Hepatocyte (in vitro differentiated cells): Measurements from ENCODE around the gene IFNL4.

Experiments used
- EZH2 ChIP-seq: fragments of 200-600 bp; sonication (generic); IDR thresholded peaks from 2 replicates; pipeline ENCODE4 v1.6.1; 2016; ENCODE audit warnings: antibody characterized with exemption, mild to moderate bottlenecking, borderline replicate concordance
- TF ChIP-seq, protein P1 (sequence below): fragments of 200-600 bp; sonication (generic); IDR thresholded peaks from 2 replicates; pipeline ENCODE4 v1.5.1; 2016; ENCODE audit warnings: antibody characterized with exemption, mild to moderate bottlenecking; ENCODE audit not compliant: poor library complexity

DNA sequence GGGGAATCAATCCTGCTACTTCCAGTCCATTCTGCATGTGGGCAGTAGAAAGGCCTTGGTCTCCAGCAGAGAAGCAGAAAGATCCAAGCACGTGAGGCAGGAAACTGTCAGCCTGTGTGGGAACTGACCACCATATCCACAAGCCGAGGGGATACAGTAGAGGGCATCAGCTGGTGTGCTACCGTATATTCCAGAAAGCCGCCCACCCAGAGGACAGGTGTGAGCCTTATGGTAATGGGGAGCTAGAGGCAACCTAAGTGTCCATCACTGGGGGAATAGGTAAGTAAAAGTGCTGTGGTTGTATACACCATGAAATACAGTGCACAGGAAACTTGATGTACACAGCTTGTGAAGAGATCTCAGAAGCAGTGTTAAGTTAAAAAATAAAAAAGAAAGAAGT lies 44.7 kb upstream of the IFNL4 start:
- TF ChIP-seq, protein P1, sequence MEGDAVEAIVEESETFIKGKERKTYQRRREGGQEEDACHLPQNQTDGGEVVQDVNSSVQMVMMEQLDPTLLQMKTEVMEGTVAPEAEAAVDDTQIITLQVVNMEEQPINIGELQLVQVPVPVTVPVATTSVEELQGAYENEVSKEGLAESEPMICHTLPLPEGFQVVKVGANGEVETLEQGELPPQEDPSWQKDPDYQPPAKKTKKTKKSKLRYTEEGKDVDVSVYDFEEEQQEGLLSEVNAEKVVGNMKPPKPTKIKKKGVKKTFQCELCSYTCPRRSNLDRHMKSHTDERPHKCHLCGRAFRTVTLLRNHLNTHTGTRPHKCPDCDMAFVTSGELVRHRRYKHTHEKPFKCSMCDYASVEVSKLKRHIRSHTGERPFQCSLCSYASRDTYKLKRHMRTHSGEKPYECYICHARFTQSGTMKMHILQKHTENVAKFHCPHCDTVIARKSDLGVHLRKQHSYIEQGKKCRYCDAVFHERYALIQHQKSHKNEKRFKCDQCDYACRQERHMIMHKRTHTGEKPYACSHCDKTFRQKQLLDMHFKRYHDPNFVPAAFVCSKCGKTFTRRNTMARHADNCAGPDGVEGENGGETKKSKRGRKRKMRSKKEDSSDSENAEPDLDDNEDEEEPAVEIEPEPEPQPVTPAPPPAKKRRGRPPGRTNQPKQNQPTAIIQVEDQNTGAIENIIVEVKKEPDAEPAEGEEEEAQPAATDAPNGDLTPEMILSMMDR = no peak
- TF ChIP-seq EZH2 = no peak
